ENCODE results near the gene RAMACL.

GRCh38 chr6:166635013-166635970 lies 48.8 kb upstream of the RAMACL start:
- TF ChIP-seq CTCF (conservative IDR thresholded peaks at IDR 0.05 in 1 of 2, IDR thresholded peaks at IDR 0.05 in 1 of 2; ENCODE audit: low read depth in 1 of 2, low read length in 2 of 2) (no peak), EZH2 (IDR thresholded peaks at IDR 0.05; ENCODE audit: low read length, missing control alignments) (no peak)

All from fibroblast of lung (primary cell).